ENCODE data around the gene ARSH.
"Not testable (repeated sequence)": the region's sequence is repeated elsewhere in the genome, so short reads cannot be mapped to it uniquely, and the experiment has no call there.

Gene ARSH

DNA sequence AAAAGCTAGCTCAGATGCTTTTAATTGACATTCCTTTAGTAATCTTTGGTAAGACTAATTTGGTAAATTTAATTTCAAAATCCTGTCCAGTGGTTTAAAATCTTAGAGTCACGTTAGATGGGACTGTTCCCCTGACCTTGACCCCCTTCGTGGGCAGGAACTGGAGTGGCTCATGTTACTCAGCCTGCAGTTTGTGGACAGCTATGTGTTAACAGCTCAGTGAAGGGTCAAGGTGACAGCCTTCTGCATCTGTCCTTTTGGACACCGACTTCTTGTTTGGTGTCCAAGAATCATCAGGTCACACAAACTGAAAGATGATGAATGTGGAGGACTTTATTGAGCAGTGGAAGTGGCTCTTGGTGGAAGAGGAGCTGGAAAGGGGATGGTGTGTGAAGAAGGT is 37.9 kb downstream of the ARSH start:
- no peak for DNase-seq

GRCh38 chrX:3044671-3045070 is 38.3 kb downstream of the ARSH start:
- DNase-seq, result no peak

DNA sequence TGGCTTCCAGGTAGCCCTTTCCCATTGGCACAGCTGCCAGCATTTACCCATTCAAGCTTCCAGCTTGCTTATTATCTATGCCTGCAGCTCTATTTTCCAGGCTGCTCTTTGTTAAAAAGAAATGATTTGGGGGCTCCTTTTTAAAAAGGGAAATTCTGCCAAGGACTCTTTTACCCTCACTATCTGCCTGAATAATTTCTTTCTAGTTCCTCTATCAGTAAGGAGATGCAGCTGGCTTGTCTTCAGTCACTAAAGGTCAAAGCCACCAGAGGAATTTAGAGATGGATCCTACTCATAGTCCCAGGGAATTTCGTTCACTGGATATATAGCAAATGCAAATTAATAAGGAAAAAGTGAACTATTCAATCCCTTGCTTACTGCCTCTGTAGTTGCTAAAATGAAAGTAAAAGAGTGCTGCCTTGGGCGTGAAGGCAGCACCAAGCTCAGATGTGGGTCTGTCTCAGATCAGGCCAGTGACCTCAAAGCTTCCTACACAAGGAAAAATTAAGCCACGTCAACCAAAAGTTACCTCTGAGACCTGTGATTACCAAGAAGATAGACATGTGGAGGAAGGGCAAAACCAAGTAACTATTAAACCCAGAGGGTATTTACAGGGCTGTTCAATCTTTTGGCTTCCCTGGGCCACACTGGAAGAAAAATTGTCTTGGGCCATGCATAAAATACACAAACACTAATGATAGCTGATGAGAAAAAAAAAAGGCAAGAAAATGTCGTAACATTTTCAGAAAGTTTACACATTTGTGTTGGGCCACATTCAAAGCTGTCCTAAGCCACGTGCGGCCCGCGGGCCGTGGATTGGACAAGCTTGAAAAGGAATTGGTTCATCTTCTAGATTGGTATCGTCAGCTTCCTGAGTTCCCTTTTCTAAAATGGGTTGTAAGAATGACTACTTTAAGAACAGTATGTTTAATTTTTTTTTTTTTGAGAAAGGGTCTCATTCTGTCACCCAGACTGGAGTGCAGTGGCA is 40.2 kb downstream of the ARSH start:
- no peak for DNase-seq

DNA sequence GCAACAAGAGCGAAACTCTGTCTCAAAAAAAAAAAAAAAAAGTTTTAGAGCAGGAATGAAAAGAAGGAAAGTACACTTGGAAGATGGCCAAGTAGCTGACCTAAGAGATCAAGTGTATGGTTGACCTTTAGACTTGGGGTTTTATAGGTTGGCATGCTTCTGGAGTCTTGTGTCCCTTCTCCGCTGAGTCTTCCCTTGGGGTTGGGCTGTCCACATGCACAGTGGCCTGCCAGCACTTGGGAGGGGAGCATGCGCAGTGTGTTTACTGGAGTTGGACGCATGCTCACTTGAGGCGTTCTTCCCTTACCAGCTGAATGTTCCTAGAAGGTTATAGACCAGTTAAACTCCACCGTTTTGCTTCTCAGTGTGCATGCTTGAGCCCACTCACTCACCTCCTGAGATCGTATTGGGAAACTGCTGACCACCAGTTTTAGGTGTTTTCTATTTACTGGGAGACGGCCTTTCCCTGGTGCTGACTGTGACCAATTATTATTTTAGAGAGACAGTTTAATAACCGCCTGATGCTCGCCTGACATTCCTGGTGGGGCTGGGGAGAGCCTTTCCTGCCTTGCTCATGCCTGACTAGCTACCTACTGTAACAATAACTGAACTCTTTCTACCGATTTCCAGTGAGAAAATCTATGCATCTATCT is 44.3 kb downstream of the ARSH start:
- not testable (repeated sequence) for DNase-seq

DNA sequence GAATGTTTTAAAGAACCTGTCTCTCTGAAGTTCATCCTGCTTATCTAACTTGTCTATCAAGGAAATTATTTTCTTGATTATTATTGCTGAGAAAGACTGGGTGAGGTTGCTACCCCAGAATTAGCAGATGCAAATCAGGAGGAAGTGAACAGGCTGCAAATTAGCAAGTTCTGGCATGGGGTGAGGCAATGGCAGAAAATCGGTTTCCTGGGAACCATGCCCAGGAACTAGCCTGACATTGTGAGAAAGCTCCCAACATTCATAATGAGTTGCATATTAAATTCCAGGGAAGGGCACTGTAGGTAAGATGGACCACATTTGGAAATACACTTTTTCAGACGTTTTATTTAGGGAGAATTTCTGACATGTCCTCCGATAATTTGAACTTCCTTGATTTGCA is 46.5 kb downstream of the ARSH start:
- no peak for DNase-seq

- no peak for DNase-seq
Observed at GRCh38 chrX:3066555-3066954, 60.2 kb downstream of the ARSH start.

GRCh38 chrX:3075959-3076358 is 69.6 kb downstream of the ARSH start:
- DNase-seq, result no peak

GRCh38 chrX:3076416-3076991 is 70.2 kb downstream of the ARSH start:
- DNase-seq, result no peak

All from NCI-H226 (cell line).